Measurements from ENCODE around the gene DENND5B.
"Not testable (repeated sequence)": the region's sequence is repeated elsewhere in the genome, so short reads cannot be mapped to it uniquely, and the experiment has no call there.

Gene DENND5B

DNA sequence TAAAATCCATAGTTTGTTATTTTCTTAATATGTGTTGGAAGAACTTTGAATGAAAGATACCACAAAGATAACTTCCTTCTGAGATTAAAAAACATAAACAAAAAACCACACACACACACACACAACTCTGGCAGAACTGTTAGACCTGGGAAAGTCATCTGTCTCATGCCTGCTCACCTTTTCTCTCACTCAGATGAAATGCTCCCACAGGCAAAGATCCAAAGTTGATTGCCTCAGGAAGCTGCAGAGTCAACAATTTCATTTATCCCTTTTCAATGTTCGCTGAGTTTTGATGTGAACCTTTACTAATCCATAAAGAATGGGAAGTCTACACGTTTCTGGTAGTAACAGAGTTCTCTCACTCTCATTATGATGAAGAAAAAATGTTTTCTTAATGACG, 112.0 kb downstream of the DENND5B start:
- FAIRE-seq (peak; percentile 64), DNase-seq (ENCODE audit: insufficient read length, low spot score) (no peak)

DNA sequence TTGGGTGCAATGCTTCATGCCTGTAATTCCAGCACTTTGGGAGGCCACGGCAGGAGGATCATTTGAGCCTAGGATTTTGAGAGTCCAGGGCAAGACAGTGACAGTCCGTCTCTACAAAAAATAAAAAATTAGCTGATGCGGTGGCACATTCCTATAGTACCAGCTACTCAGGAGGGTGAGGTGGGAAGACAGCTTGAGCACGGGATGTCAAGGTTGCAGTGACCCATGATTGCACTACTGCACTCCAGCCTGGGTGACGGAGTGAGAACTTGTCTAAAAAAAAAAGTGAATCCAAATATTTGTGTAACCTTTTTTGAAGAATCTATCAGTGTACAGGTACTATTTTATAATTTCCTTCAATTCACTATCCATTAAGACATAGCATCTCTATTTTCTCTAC, 112.5 kb downstream of the DENND5B start:
- DNase-seq (ENCODE audit: insufficient read length, low spot score) (no peak), FAIRE-seq (no peak)

GRCh38 chr12:31477687-31478086, 113.2 kb downstream of the DENND5B start:
- DNase-seq (ENCODE audit: insufficient read length, low spot score): peak; percentile 9
- peak; percentile 91 for FAIRE-seq

DNA sequence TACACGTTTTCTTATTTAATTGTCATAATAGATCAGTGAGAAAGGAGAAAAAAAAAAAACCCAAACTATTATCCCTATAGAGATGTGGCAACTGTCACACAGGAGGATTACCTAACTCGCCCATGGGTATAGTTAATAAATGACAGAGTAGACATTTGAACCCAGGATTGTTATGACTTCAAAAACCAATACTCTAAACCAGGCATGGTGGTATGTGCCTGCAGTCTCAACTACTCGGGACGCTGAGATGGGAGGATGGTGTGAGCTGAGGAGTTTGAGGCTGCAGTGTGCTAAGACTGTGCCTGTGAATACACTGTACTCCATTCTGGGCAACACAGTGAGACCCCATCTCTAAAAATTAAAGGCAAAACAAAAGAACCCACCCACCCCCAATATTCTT, 114.5 kb downstream of the DENND5B start:
- FAIRE-seq (no peak), DNase-seq (ENCODE audit: insufficient read length, low spot score) (no peak)

DNA sequence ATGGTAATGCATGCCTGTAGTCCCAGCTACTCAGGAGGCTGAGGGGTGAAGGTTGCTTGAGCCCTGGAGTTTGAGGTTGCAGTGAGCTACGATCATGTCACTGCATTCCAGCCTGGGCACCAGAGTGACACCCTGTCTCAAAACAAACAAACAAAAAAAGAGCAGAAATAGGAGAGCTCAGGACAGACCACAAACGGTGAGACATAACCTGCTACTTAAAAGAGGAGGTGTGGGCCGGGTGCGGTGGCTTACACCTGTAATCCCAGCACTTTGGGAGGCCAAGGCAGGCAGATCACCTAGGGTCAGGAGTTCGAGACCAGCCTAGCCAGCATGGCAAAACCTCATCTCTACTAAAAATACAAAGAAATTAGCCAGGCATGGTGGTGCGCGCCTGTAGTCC, 115.3 kb downstream of the DENND5B start:
- DNase-seq (ENCODE audit: insufficient read length, low spot score); FAIRE-seq: not testable (repeated sequence)

DNA sequence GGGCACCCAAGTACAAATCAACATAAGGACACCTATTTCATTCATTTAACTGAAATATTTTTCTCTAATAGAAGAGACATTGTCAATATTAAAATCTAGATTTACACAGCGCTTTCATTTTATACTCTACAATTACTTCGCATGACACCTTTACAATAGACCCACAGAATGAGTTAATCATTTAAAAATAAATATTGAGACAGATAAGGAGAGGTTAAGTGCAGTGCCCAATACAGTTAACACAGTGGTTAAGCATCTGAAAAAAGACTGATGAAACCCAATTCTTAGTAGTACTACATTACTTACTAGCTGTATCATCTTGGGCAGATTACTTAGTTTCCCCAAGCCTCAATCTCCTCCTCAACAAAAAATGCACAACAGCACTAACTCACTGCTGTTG, 116.2 kb downstream of the DENND5B start:
- no peak for DNase-seq (ENCODE audit: insufficient read length, low spot score)
- no peak for FAIRE-seq

GRCh38 chr12:31471823-31472222, 119.1 kb downstream of the DENND5B start:
- FAIRE-seq (no peak), DNase-seq (ENCODE audit: insufficient read length, low spot score) (no peak)

GRCh38 chr12:31471051-31471450, 119.9 kb downstream of the DENND5B start:
- FAIRE-seq (no peak), DNase-seq (ENCODE audit: insufficient read length, low spot score) (no peak)

- DNase-seq (ENCODE audit: insufficient read length, low spot score) (no peak), FAIRE-seq (no peak)
Measured at GRCh38 chr12:31470459-31470858, 120.5 kb downstream of the DENND5B start.

- no peak for FAIRE-seq
- DNase-seq (ENCODE audit: insufficient read length, low spot score): no peak
Measured at GRCh38 chr12:31466768-31467167, 124.2 kb downstream of the DENND5B start.

GRCh38 chr12:31465002-31465401, 125.9 kb downstream of the DENND5B start:
- FAIRE-seq: no peak
- no peak for DNase-seq (ENCODE audit: insufficient read length, low spot score)

- no peak for FAIRE-seq
- no peak for DNase-seq (ENCODE audit: insufficient read length, low spot score)
Measured at GRCh38 chr12:31460024-31460423, 130.9 kb downstream of the DENND5B start.

DNA sequence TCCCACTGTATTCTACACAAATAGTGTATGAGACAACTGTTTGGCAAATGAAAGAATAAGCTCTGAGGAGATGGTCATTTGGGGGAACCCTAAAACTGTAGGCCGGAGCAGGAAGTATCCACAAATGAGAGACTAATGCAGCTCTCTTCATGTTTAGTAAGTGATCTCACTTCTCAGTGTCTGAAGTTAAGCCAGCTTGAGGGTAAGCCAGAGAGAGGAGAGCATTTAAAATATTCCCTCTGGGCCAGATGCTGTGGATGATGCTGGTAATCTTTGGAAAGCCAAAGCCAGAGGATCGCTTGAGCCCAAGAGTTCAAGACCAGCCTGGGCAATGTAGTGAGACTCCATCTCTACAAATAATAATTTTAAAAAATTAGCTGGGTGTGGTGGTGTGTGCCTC, 134.4 kb downstream of the DENND5B start:
- no peak for FAIRE-seq
- no peak for DNase-seq (ENCODE audit: insufficient read length, low spot score)

DNA sequence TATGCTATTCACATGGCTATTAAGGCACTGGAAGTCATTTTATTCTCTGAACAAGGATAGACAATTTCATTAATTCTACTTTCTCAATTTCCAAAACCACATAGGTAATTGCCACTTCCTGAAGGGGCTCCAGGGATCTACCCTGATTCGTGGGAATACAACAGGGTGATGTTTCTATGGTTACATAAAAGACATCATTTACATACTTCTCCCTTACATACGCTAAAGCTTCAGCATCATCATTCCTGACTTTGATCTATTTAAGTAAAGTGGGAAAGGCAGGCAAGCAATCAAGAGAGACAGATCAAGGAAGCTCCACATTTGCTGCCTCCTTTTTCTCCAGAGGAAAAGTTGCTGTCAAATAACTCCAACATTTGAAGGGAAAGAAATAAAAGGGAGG, 146.2 kb downstream of the DENND5B start:
- DNase-seq (ENCODE audit: insufficient read length, low spot score) (no peak), FAIRE-seq (no peak)

GRCh38 chr12:31440586-31440985, 150.3 kb downstream of the DENND5B start:
- no peak for DNase-seq (ENCODE audit: insufficient read length, low spot score)
- FAIRE-seq: no peak

DNA sequence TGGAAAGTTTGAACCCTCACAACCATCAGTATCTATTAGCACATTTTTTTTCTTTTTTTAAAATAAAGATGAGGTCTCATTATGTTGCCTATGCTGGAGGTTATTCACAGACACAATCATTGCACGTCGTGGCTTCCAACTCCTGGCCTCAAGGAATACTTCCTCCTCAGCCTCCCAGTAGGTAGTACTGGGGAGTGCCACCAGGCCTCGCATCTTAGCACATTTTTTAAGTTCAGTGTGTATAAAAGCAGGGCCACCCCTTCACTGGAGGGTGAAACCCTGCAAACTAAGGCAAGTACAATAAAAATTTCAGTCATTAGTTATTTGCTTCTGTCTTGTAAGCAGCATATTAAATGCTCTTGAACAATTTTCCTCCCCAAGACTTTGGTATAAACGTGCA, 150.8 kb downstream of the DENND5B start:
- DNase-seq (ENCODE audit: insufficient read length, low spot score): no peak
- FAIRE-seq: no peak

- no peak for DNase-seq (ENCODE audit: insufficient read length, low spot score)
- no peak for FAIRE-seq
Measured at GRCh38 chr12:31431721-31432240, 159.2 kb downstream of the DENND5B start.

DNA sequence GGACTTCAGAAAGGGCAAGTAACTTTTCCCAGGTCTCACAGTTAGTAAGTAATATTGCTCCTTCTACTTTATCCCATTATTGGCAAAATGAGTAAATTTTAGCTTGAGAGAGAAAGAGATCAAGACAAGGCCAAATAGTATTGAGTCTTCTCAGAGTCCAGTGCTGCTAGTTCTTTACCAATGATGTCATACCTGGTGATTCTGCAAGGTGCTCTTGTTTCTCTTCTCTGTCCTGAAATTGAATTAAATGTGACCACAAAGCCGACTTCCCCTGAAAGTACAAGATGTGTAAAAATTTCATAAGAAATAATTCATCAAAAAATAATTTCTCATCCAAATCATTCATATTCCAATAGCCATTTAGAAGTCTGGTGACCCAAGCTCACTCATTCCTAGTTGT, 167.5 kb downstream of the DENND5B start:
- no peak for DNase-seq (ENCODE audit: insufficient read length, low spot score)
- no peak for FAIRE-seq

DNA sequence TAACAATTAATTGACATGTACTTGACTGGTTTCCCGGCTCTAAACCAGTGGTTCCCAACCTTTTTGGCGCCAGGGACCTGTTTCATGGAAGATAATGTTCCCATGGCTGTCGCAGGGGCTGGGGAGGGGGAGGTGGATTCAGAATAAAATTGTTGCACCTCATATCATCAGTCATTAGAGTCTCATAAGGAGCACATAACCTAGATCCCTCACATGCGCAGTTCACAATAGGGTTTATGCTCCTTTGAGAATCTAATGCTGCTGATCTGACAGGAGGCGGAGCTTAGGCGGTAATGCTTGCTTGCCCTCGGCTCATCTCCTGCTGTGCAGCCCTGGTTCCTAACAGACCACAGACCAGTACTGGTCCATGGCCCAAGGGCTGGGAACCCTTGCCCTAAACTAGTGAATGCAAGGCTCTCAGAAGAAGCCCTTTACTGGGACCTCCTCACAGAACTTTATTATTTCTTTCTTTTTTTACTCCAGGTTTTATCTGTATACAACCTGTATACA, 178.6 kb downstream of the DENND5B start:
- DNase-seq (ENCODE audit: insufficient read length, low spot score): no peak
- FAIRE-seq: no peak

GRCh38 chr12:31408763-31409162, 182.2 kb downstream of the DENND5B start:
- FAIRE-seq (no peak), DNase-seq (ENCODE audit: insufficient read length, low spot score) (no peak)

GRCh38 chr12:31407562-31407961, 183.4 kb downstream of the DENND5B start:
- no peak for DNase-seq (ENCODE audit: insufficient read length, low spot score)
- FAIRE-seq: no peak

- FAIRE-seq (peak; percentile 72), DNase-seq (ENCODE audit: insufficient read length, low spot score) (peak; percentile 48)
Measured at GRCh38 chr12:31406345-31406744, 184.6 kb downstream of the DENND5B start.

GRCh38 chr12:31405021-31405420, 185.9 kb downstream of the DENND5B start:
- FAIRE-seq (no peak), DNase-seq (ENCODE audit: insufficient read length, low spot score) (no peak)

Measured in GM19239 (cell line).